Neural cell (in vitro differentiated cells): ENCODE results near the gene DBP. TPM values are rescaled to one million over a fixed set of nuclear protein-coding genes. Genes with fewer than 3 reads are reported as not detected.

ENCODE experiments used
- H2AFZ ChIP-seq: fragments of 200-600, 300-800 bp; sonication (generic), shearing (Covaris generic); 2 replicates; pipeline ENCODE4 v1.6.0; 2014; ENCODE audit warnings: low read depth, mild to moderate bottlenecking, antibody characterized with exemption, low read length, moderate library complexity
- H3F3A ChIP-seq: fragments of 200-600 bp; shearing (Covaris generic); 2 replicates; pipeline ENCODE4 v1.6.1; 2016; ENCODE audit warnings: mild to moderate bottlenecking, moderate library complexity, mixed read lengths, antibody characterized with exemption, low read length; ENCODE audit not compliant: insufficient read depth, poor library complexity, severe bottlenecking
- H3K27ac ChIP-seq: fragments of 200-600, 300-800 bp; sonication (generic), shearing (Covaris generic); 2 replicates; pipeline ENCODE4 v1.5.1; 2014; ENCODE audit warnings: mild to moderate bottlenecking, low read length, moderate library complexity
- H3K27me3 ChIP-seq: fragments of 300-800, 200-600 bp; sonication (generic), shearing (Covaris generic); 2 replicates; pipeline ENCODE4 v1.6.0; 2014; ENCODE audit warnings: mild to moderate bottlenecking, low read depth, low read length, moderate library complexity; ENCODE audit not compliant: insufficient read depth
- H3K36me3 ChIP-seq: fragments of 300-800, 200-600 bp; sonication (generic), shearing (Covaris generic); 2 replicates; pipeline ENCODE4 v1.5.1; 2014; ENCODE audit warnings: mild to moderate bottlenecking, antibody characterized with exemption, low read length, moderate library complexity; ENCODE audit not compliant: insufficient read depth
- H3K4me2 ChIP-seq: fragments of 300-800, 200-600 bp; sonication (generic), shearing (Covaris generic); 2 replicates; pipeline ENCODE4 v1.6.0; 2014; ENCODE audit warnings: mild to moderate bottlenecking, low read length
- H3K4me3 ChIP-seq: fragments of 300-800, 200-600 bp; sonication (generic), shearing (Covaris generic); 2 replicates; pipeline ENCODE4 v1.5.1; 2014; ENCODE audit warnings: mild to moderate bottlenecking, low read length, moderate library complexity
- H3K79me2 ChIP-seq: fragments of 200-600 bp; shearing (Covaris generic); replicated peaks from 2 replicates; pipeline ENCODE4 v1.6.0; 2014; ENCODE audit warnings: mild to moderate bottlenecking, low read length, moderate library complexity; ENCODE audit not compliant: insufficient read depth
- H3K9ac ChIP-seq: fragments of 300-800, 200-600 bp; sonication (generic), shearing (Covaris generic); 2 replicates; pipeline ENCODE4 v1.6.1; 2016; ENCODE audit warnings: mild to moderate bottlenecking, low read length, mixed read lengths
- H3K9me2 ChIP-seq: fragments of 200-600 bp; shearing (Covaris generic); 2 replicates; pipeline ENCODE4 v1.6.1; 2016; ENCODE audit warnings: mild to moderate bottlenecking, low read length, mixed read lengths; ENCODE audit not compliant: insufficient read depth
- H3K9me3 ChIP-seq: fragments of 200-600, 300-800 bp; sonication (generic), shearing (Covaris generic); 2 replicates; pipeline ENCODE4 v1.6.1; 2016; ENCODE audit warnings: mild to moderate bottlenecking, mixed run types, low read length, moderate library complexity, mixed read lengths
- H4K20me1 ChIP-seq: fragments of 200-600 bp; shearing (Covaris generic); 2 replicates; pipeline ENCODE4 v1.6.1; 2016; ENCODE audit warnings: mild to moderate bottlenecking, mixed run types; ENCODE audit not compliant: insufficient read depth
- CTCF ChIP-seq: fragments of 450-650 bp; IDR thresholded peaks from 2 replicates; pipeline ENCODE4 v1.5.1; 2014; ENCODE audit warnings: antibody characterized with exemption, mild to moderate bottlenecking, moderate library complexity; ENCODE audit not compliant: poor library complexity, severe bottlenecking
- EP300 ChIP-seq: fragments of 450-650 bp; conservative IDR thresholded peaks from 2 replicates; pipeline ENCODE4 v1.6.1; 2014; ENCODE audit warnings: antibody characterized with exemption, mild to moderate bottlenecking, moderate library complexity; ENCODE audit not compliant: poor library complexity, severe bottlenecking
- EZH2 ChIP-seq: fragments of 200-600, 300-800 bp; shearing (Covaris generic), sonication (generic); IDR thresholded peaks from 2 replicates; pipeline ENCODE4 v1.6.1; 2014; ENCODE audit warnings: antibody characterized with exemption, low read length, borderline replicate concordance, mild to moderate bottlenecking; ENCODE audit not compliant: insufficient read depth, poor library complexity, severe bottlenecking
- MXI1 ChIP-seq: fragments of 450-650 bp; conservative IDR thresholded peaks from 2 replicates; pipeline ENCODE4 v1.6.1; 2014; ENCODE audit warnings: antibody characterized with exemption, mild to moderate bottlenecking; ENCODE audit not compliant: poor library complexity, severe bottlenecking
- POLR2AphosphoS5 ChIP-seq: IDR thresholded peaks from 2 replicates; pipeline ENCODE4 v1.6.1; 2012
- RAD21 ChIP-seq: fragments of 450-650 bp; conservative IDR thresholded peaks from 2 replicates; pipeline ENCODE4 v1.6.1; 2014; ENCODE audit warnings: antibody characterized with exemption, mild to moderate bottlenecking, moderate library complexity
- SMC3 ChIP-seq: fragments of 450-650 bp; conservative IDR thresholded peaks from 2 replicates; pipeline ENCODE4 v1.6.1; 2014; ENCODE audit warnings: antibody characterized with exemption, mild to moderate bottlenecking, moderate library complexity; ENCODE audit not compliant: poor library complexity
- TAF1 ChIP-seq: IDR thresholded peaks from 2 replicates; pipeline ENCODE4 v1.6.1; 2012; ENCODE audit warnings: low read depth
- polyA plus RNA-seq: library from polyadenylated mRNA; depleted of rRNA; stranded (reverse); fragments of >200 nt; gene quantifications from 2 replicates; pipeline ENCODE4 v1.2.3, GENCODE V29; 2014
- TF ChIP-seq, protein P1 (sequence below): IDR thresholded peaks from 2 replicates; pipeline ENCODE4 v1.6.1; 2012; ENCODE audit warnings: borderline replicate concordance

The DBP gene
- polyA plus RNA-seq, 1 donor from 2014 or later, result 3.6 TPM

DNA sequence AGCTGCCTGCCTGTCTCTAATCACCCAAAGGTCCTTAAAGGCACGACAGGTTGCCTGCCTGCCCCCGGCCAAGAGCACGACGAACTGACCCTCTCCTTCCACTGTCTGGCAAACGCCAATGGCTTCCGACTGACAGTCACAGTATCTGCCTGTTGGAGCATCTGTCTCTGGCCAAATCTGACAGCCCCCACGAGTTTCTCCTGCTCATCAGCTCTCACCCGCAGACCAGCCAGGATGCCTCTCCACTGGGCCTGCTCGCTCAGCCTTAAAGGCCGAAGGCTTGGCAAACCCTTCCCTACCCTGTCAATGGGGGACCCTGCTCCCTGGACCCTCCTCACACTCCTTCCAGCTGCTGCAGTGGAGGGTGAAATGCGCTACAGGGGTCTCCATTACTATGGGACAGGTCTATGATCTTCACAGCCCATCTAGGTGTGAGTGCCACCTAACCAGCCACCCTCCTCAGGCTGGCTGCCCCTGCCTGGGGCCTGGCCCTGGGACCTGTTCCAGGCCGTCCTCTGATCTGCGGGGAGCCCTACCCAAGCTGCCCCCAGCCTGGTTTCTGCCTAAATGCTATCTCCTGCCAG lies 23.2 kb downstream of the DBP start:
- Histone ChIP-seq H3F3A (no peaks in the 10 kb centered on the region), H2AFZ (no peak overlapping the region), H3K9ac (no peak overlapping the region), H3K79me2 (peaks cover 24% of the 10 kb centered on the region), H3K27me3 (no peaks in the 10 kb centered on the region), H3K9me2 (no peaks in the 10 kb centered on the region), H3K36me3 (peaks cover 3% of the 10 kb centered on the region), H4K20me1 (peaks cover 4% of the 10 kb centered on the region), H3K9me3 (no peaks in the 10 kb centered on the region), H3K4me2 (no peak overlapping the region), H3K4me3 (no peak overlapping the region), H3K27ac (no peak overlapping the region)
- no peak for TF ChIP-seq TAF1
- TF ChIP-seq, protein P1, sequence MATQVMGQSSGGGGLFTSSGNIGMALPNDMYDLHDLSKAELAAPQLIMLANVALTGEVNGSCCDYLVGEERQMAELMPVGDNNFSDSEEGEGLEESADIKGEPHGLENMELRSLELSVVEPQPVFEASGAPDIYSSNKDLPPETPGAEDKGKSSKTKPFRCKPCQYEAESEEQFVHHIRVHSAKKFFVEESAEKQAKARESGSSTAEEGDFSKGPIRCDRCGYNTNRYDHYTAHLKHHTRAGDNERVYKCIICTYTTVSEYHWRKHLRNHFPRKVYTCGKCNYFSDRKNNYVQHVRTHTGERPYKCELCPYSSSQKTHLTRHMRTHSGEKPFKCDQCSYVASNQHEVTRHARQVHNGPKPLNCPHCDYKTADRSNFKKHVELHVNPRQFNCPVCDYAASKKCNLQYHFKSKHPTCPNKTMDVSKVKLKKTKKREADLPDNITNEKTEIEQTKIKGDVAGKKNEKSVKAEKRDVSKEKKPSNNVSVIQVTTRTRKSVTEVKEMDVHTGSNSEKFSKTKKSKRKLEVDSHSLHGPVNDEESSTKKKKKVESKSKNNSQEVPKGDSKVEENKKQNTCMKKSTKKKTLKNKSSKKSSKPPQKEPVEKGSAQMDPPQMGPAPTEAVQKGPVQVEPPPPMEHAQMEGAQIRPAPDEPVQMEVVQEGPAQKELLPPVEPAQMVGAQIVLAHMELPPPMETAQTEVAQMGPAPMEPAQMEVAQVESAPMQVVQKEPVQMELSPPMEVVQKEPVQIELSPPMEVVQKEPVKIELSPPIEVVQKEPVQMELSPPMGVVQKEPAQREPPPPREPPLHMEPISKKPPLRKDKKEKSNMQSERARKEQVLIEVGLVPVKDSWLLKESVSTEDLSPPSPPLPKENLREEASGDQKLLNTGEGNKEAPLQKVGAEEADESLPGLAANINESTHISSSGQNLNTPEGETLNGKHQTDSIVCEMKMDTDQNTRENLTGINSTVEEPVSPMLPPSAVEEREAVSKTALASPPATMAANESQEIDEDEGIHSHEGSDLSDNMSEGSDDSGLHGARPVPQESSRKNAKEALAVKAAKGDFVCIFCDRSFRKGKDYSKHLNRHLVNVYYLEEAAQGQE, result no peak

- Histone ChIP-seq H2AFZ (no peak overlapping the region), H3K4me2 (no peak overlapping the region), H3K36me3 (peaks cover 3% of the 10 kb centered on the region), H3K9me2 (no peaks in the 10 kb centered on the region), H3K27me3 (no peaks in the 10 kb centered on the region), H3K4me3 (no peak overlapping the region), H3K9ac (no peak overlapping the region), H3K9me3 (no peaks in the 10 kb centered on the region), H3F3A (no peaks in the 10 kb centered on the region), H4K20me1 (peaks cover 4% of the 10 kb centered on the region), H3K79me2 (peaks cover 17% of the 10 kb centered on the region), H3K27ac (no peak overlapping the region)
- TF ChIP-seq RAD21 (no peak), MXI1 (no peak), CTCF (no peak), POLR2AphosphoS5 (no peak), EZH2 (no peak), SMC3 (no peak), TAF1 (no peak), EP300 (no peak)
- TF ChIP-seq, protein P1, result no peak
Observed at GRCh38 chr19:48613024-48613851, 23.9 kb downstream of the DBP start.
